ENCODE data around the gene FZD1. TPM values are rescaled to one million over a fixed set of nuclear protein-coding genes. Genes with fewer than 3 reads are reported as not detected.
A peak's percentile ranks its signal among the peaks of the same experiment; 100 is the strongest.
"Not testable (repeated sequence)": the region's sequence is repeated elsewhere in the genome, so short reads cannot be mapped to it uniquely, and the experiment has no call there.

FZD1 gene
- total RNA-seq, 1 experiment from 2014 or later: 3.4 TPM

GRCh38 chr7:91289633-91290254, 25.5 kb downstream of the FZD1 start:
- peak; percentile 62 for DNase-seq (ENCODE audit: low read depth, low spot score)
- in situ Hi-C loops (cut with HindIII; ENCODE audit: low pct_unique_long_range_greater_than_20kb, low sequenced_read_pairs): no loop called here

- DNase-seq (ENCODE audit: low read depth, low spot score): no peak
- in situ Hi-C loops (cut with HindIII; ENCODE audit: low pct_unique_long_range_greater_than_20kb, low sequenced_read_pairs): no loop called here
These were observed 27.1 kb downstream of the FZD1 start for GRCh38 chr7:91291302-91291701.

GRCh38 chr7:91291902-91292301, 27.7 kb downstream of the FZD1 start:
- DNase-seq (ENCODE audit: low read depth, low spot score): no peak
- in situ Hi-C loops (cut with HindIII; ENCODE audit: low pct_unique_long_range_greater_than_20kb, low sequenced_read_pairs): no loop called here

- no peak for DNase-seq (ENCODE audit: low read depth, low spot score)
- in situ Hi-C loops (cut with HindIII; ENCODE audit: low pct_unique_long_range_greater_than_20kb, low sequenced_read_pairs): no loop called here
These were observed 28.3 kb downstream of the FZD1 start for GRCh38 chr7:91292506-91292905.

- DNase-seq (ENCODE audit: low read depth, low spot score): no peak
- in situ Hi-C loops (cut with HindIII; ENCODE audit: low pct_unique_long_range_greater_than_20kb, low sequenced_read_pairs): no loop called here
These were observed 28.9 kb downstream of the FZD1 start for GRCh38 chr7:91293136-91293535.

- in situ Hi-C loops (cut with HindIII; ENCODE audit: low pct_unique_long_range_greater_than_20kb, low sequenced_read_pairs): no loop called here
- DNase-seq (ENCODE audit: low read depth, low spot score): no peak
These were observed 29.6 kb downstream of the FZD1 start for GRCh38 chr7:91293840-91294239.

- no peak for DNase-seq (ENCODE audit: low read depth, low spot score)
- in situ Hi-C loops (cut with HindIII; ENCODE audit: low pct_unique_long_range_greater_than_20kb, low sequenced_read_pairs): no loop called here
These were observed 30.5 kb downstream of the FZD1 start for GRCh38 chr7:91294639-91295220.

- in situ Hi-C loops (cut with HindIII; ENCODE audit: low pct_unique_long_range_greater_than_20kb, low sequenced_read_pairs): no loop called here
These were observed 31.3 kb downstream of the FZD1 start for GRCh38 chr7:91295576-91295975.

GRCh38 chr7:91297939-91298338, 33.7 kb downstream of the FZD1 start:
- in situ Hi-C loops (cut with HindIII; ENCODE audit: low pct_unique_long_range_greater_than_20kb, low sequenced_read_pairs): no loop called here
- no peak for DNase-seq (ENCODE audit: low read depth, low spot score)

More at GRCh38 chr7:91295576-91295975, 31.3 kb downstream of the FZD1 start:
- DNase-seq (ENCODE audit: low read depth, low spot score): no peak

GRCh38 chr7:91299952-91300775, 35.9 kb downstream of the FZD1 start:
- in situ Hi-C loops (cut with HindIII; ENCODE audit: low pct_unique_long_range_greater_than_20kb, low sequenced_read_pairs): no loop called here
- DNase-seq (ENCODE audit: low read depth, low spot score): no peak

GRCh38 chr7:91302794-91303193, 38.6 kb downstream of the FZD1 start:
- in situ Hi-C loops (cut with HindIII; ENCODE audit: low pct_unique_long_range_greater_than_20kb, low sequenced_read_pairs): no loop called here
- DNase-seq (ENCODE audit: low read depth, low spot score): no peak

GRCh38 chr7:91306266-91306665, 42.0 kb downstream of the FZD1 start:
- in situ Hi-C loops (cut with HindIII; ENCODE audit: low pct_unique_long_range_greater_than_20kb, low sequenced_read_pairs): no loop called here
- DNase-seq (ENCODE audit: low read depth, low spot score): no peak

- in situ Hi-C loops (cut with HindIII; ENCODE audit: low pct_unique_long_range_greater_than_20kb, low sequenced_read_pairs): no loop called here
- DNase-seq (ENCODE audit: low read depth, low spot score): no peak
These were observed 43.2 kb downstream of the FZD1 start for GRCh38 chr7:91307467-91307866.

GRCh38 chr7:91308191-91308590, 44.0 kb downstream of the FZD1 start:
- DNase-seq (ENCODE audit: low read depth, low spot score): not testable (repeated sequence)

GRCh38 chr7:91310830-91311460, 46.7 kb downstream of the FZD1 start:
- in situ Hi-C loops (cut with HindIII; ENCODE audit: low pct_unique_long_range_greater_than_20kb, low sequenced_read_pairs): no loop called here
- DNase-seq (ENCODE audit: low read depth, low spot score): no peak

More at GRCh38 chr7:91308191-91308590, 44.0 kb downstream of the FZD1 start:
- in situ Hi-C loops (cut with HindIII; ENCODE audit: low pct_unique_long_range_greater_than_20kb, low sequenced_read_pairs): not testable (repeated sequence)

- in situ Hi-C loops (cut with HindIII; ENCODE audit: low pct_unique_long_range_greater_than_20kb, low sequenced_read_pairs): no loop called here
These were observed 47.6 kb downstream of the FZD1 start for GRCh38 chr7:91311839-91312238.

GRCh38 chr7:91313113-91313512, 48.9 kb downstream of the FZD1 start:
- in situ Hi-C loops (cut with HindIII; ENCODE audit: low pct_unique_long_range_greater_than_20kb, low sequenced_read_pairs): no loop called here
- no peak for DNase-seq (ENCODE audit: low read depth, low spot score)

More at GRCh38 chr7:91311839-91312238, 47.6 kb downstream of the FZD1 start:
- no peak for DNase-seq (ENCODE audit: low read depth, low spot score)

GRCh38 chr7:91314591-91315323, 50.5 kb downstream of the FZD1 start:
- DNase-seq (ENCODE audit: low read depth, low spot score): no peak
- in situ Hi-C loops (cut with HindIII; ENCODE audit: low pct_unique_long_range_greater_than_20kb, low sequenced_read_pairs): no loop called here
